H9 (cell line): ENCODE data around the gene CCDC60. TPM values are rescaled to one million over a fixed set of nuclear protein-coding genes. Genes with fewer than 3 reads are reported as not detected.

Experiments
- DNase-seq: peaks from one replicate; pipeline ENCODE4 v3.0.0-alpha.2; 2017
- H2AFZ ChIP-seq: one replicate; pipeline ENCODE4 v1.6.1; 2013; ENCODE audit warnings: mild to moderate bottlenecking, low read length, control low read depth, moderate library complexity
- H2AK5ac ChIP-seq: 2 replicates; pipeline ENCODE4 v1.6.1; 2013; ENCODE audit warnings: low read length, control low read depth, mixed read lengths; ENCODE audit not compliant: insufficient read length
- H2BK120ac ChIP-seq: one replicate; pipeline ENCODE4 v1.6.1; 2013; ENCODE audit warnings: low read depth, mild to moderate bottlenecking, low read length, control low read depth, inconsistent platforms; ENCODE audit not compliant: poor library complexity, severe bottlenecking
- H2BK12ac ChIP-seq: 2 replicates; pipeline ENCODE4 v1.6.1; 2013; ENCODE audit warnings: low read length, control low read depth, mixed read lengths, low read depth; ENCODE audit not compliant: insufficient read length
- H2BK15ac ChIP-seq: 2 replicates; pipeline ENCODE4 v1.6.1; 2013; ENCODE audit warnings: low read depth, low read length, control low read depth
- H2BK20ac ChIP-seq: one replicate; pipeline ENCODE4 v1.6.1; 2013; ENCODE audit warnings: low read depth, mild to moderate bottlenecking, low read length, control low read depth, inconsistent platforms; ENCODE audit not compliant: poor library complexity, severe bottlenecking
- H2BK5ac ChIP-seq: 2 replicates; pipeline ENCODE4 v1.6.1; 2013; ENCODE audit warnings: low read length, control low read depth, mixed read lengths; ENCODE audit not compliant: insufficient read length
- H3K14ac ChIP-seq: 2 replicates; pipeline ENCODE4 v1.6.1; 2013; ENCODE audit warnings: low read length, control low read depth; ENCODE audit not compliant: insufficient read depth
- H3K18ac ChIP-seq: 2 replicates; pipeline ENCODE4 v1.6.1; 2013; ENCODE audit warnings: low read depth, mild to moderate bottlenecking, mixed read lengths, low read length, control low read depth; ENCODE audit not compliant: insufficient read length
- H3K23ac ChIP-seq: 2 replicates; pipeline ENCODE4 v1.6.1; 2013; ENCODE audit warnings: low read length, control low read depth, mixed read lengths, low read depth; ENCODE audit not compliant: insufficient read length
- H3K23me2 ChIP-seq: 2 replicates; pipeline ENCODE4 v1.6.1; 2013; ENCODE audit warnings: low read depth, mild to moderate bottlenecking, mixed read lengths, low read length, control low read depth; ENCODE audit not compliant: insufficient read length, poor library complexity, severe bottlenecking
- H3K27ac ChIP-seq: 2 replicates; pipeline ENCODE4 v1.5.1; 2013; ENCODE audit warnings: low read length, control low read depth, mixed read lengths, low read depth; ENCODE audit not compliant: insufficient read length
- H3K27me3 ChIP-seq: 2 replicates; pipeline ENCODE4 v1.6.1; 2013; ENCODE audit warnings: low read length, control low read depth, inconsistent platforms; ENCODE audit not compliant: insufficient read depth
- H3K4ac ChIP-seq: 2 replicates; pipeline ENCODE4 v1.6.1; 2013; ENCODE audit warnings: low read depth, mild to moderate bottlenecking, control low read depth, inconsistent platforms, low read length, moderate library complexity
- H3K4me1 ChIP-seq: 2 replicates; pipeline ENCODE4 v1.6.1; 2013; ENCODE audit warnings: low read length, control low read depth, inconsistent platforms; ENCODE audit not compliant: insufficient read depth
- H3K4me2 ChIP-seq: 2 replicates; pipeline ENCODE4 v1.6.1; 2013; ENCODE audit warnings: low read length, control low read depth, mixed read lengths; ENCODE audit not compliant: insufficient read length, insufficient read depth
- H3K56ac ChIP-seq: 2 replicates; pipeline ENCODE4 v1.6.1; 2013; ENCODE audit warnings: low read depth, mild to moderate bottlenecking, mixed read lengths, low read length, control low read depth; ENCODE audit not compliant: insufficient read length
- H3K79me1 ChIP-seq: 2 replicates; pipeline ENCODE4 v1.6.1; 2013; ENCODE audit warnings: low read depth, mild to moderate bottlenecking, moderate library complexity, low read length, control low read depth, inconsistent platforms; ENCODE audit not compliant: insufficient read depth, poor library complexity, severe bottlenecking
- H3K79me2 ChIP-seq: 2 replicates; pipeline ENCODE4 v1.6.1; 2013; ENCODE audit warnings: low read length, control low read depth, inconsistent platforms; ENCODE audit not compliant: insufficient read depth
- H3K9ac ChIP-seq: 2 replicates; pipeline ENCODE4 v1.6.1; 2013; ENCODE audit warnings: low read length, control low read depth, mixed read lengths; ENCODE audit not compliant: insufficient read length; ENCODE audit errors: extremely low read depth
- H3K9me3 ChIP-seq: one replicate; pipeline ENCODE4 v1.6.1; 2013; ENCODE audit warnings: low read depth, low read length, inconsistent platforms; ENCODE audit not compliant: control insufficient read depth
- H3T11ph ChIP-seq: one replicate; pipeline ENCODE4 v1.6.1; 2013; ENCODE audit warnings: mild to moderate bottlenecking, low read length, control low read depth, inconsistent platforms
- H4K20me1 ChIP-seq: one replicate; pipeline ENCODE4 v1.6.1; 2013; ENCODE audit not compliant: control insufficient read depth, insufficient read length, insufficient read depth
- H4K5ac ChIP-seq: 2 replicates; pipeline ENCODE4 v1.6.1; 2013; ENCODE audit warnings: low read depth, mild to moderate bottlenecking, mixed read lengths, low read length, control low read depth; ENCODE audit not compliant: insufficient read length
- H4K8ac ChIP-seq: replicated peaks from 2 replicates; pipeline ENCODE4 v1.6.1; 2013; ENCODE audit warnings: low read length, control low read depth, mixed read lengths, low read depth; ENCODE audit not compliant: insufficient read length
- H4K91ac ChIP-seq: 2 replicates; pipeline ENCODE4 v1.6.1; 2013; ENCODE audit warnings: low read depth, mild to moderate bottlenecking, moderate library complexity, mixed read lengths, low read length, control low read depth; ENCODE audit not compliant: insufficient read length
- H3K27ac Mint-ChIP-seq, 3 experiments: 2 replicates in 2 of 3; 3 replicates in 1 of 3; pipeline ENCODE4 v1.8.0; 2020 to 2021; ENCODE audit warnings: mixed read lengths in 3 of 3, mild to moderate bottlenecking in 1 of 3, moderate library complexity in 1 of 3
- H3K27me3 Mint-ChIP-seq: 2 replicates; pipeline ENCODE4 v1.8.0; 2021; ENCODE audit warnings: low read depth, mild to moderate bottlenecking, moderate library complexity, mixed read lengths
- H3K36me3 Mint-ChIP-seq, 3 experiments: 2 replicates in 2 of 3; 3 replicates in 1 of 3; pipeline ENCODE4 v1.8.0; 2020 to 2021; ENCODE audit warnings: low read depth in 3 of 3, mixed read lengths in 3 of 3; ENCODE audit not compliant: insufficient read depth in 1 of 3
- H3K4me1 Mint-ChIP-seq, 2 experiments: 2 replicates each; pipeline ENCODE4 v1.8.0; 2020; ENCODE audit warnings: mixed read lengths in 2 of 2
- H3K4me3 Mint-ChIP-seq, 2 experiments: 2 replicates in 1 of 2; 3 replicates in 1 of 2; pipeline ENCODE4 v1.8.0; 2020 to 2021; ENCODE audit warnings: mild to moderate bottlenecking in 2 of 2, mixed read lengths in 2 of 2, moderate library complexity in 1 of 2
- H3K9me3 Mint-ChIP-seq, 2 experiments: 2 replicates in 1 of 2; 3 replicates in 1 of 2; pipeline ENCODE4 v1.8.0; 2020; ENCODE audit warnings: mild to moderate bottlenecking in 2 of 2, mixed read lengths in 2 of 2, moderate library complexity in 1 of 2
- CTCF ChIP-seq: fragments of 200-600 bp; sonication (generic); conservative IDR thresholded peaks from 3 replicates; pipeline ENCODE4 v1.8.0; 2021; ENCODE audit warnings: antibody characterized with exemption, mild to moderate bottlenecking
- WGBS: extraction: QIAGEN DNeasy Blood & Tissue Kit; methylation state at CpG from one replicate; pipeline ENCODE4 v1.1.7; 2013; ENCODE audit warnings: missing lambda C conversion rate, low lambda C conversion rate, mixed read lengths; ENCODE audit not compliant: insufficient read length; ENCODE audit errors: extremely low coverage; 5-methylcytosine and 5-hydroxymethylcytosine counted together
- total RNA-seq: library from RNA; stranded (reverse); gene quantifications from 2 replicates; pipeline ENCODE4 v1.2.1, GENCODE V29; 2021

Gene CCDC60
- total RNA-seq, 1 experiment from 2014 or later: 0.44 TPM

GRCh38 chr12:119573086-119573485 lies 238.6 kb downstream of the CCDC60 start:
- H3K79me2 ChIP-seq: no peaks in the 10 kb centered on the region
- no peak overlapping the region for H4K5ac ChIP-seq
- no peak overlapping the region for H4K91ac ChIP-seq
- H3K9me3 Mint-ChIP-seq: no peaks in the 10 kb centered on the region
- H2AFZ ChIP-seq: no peak overlapping the region
- no peaks in the 10 kb centered on the region for H3K9me3 ChIP-seq
- H3K27ac ChIP-seq: no peak overlapping the region
- H3K4me3 Mint-ChIP-seq: no peak overlapping the region
- no peak overlapping the region for H4K8ac ChIP-seq
- no peak overlapping the region for H2BK15ac ChIP-seq
- no peak overlapping the region for H3K4ac ChIP-seq
- no peak overlapping the region for H3K14ac ChIP-seq
- no peak overlapping the region for H3K27ac Mint-ChIP-seq
- no peaks in the 10 kb centered on the region for H3K27me3 ChIP-seq
- H2BK120ac ChIP-seq: no peak overlapping the region
- no peak overlapping the region for H2BK5ac ChIP-seq
- H3K4me1 Mint-ChIP-seq: no peaks in the 10 kb centered on the region
- H2BK20ac ChIP-seq: no peak overlapping the region
- H3K4me2 ChIP-seq: no peak overlapping the region
- TF ChIP-seq CTCF: no peak
- H3T11ph ChIP-seq: no peak overlapping the region
- H3K4me1 ChIP-seq: no peaks in the 10 kb centered on the region
- no peaks in the 10 kb centered on the region for H3K23me2 ChIP-seq
- H3K23ac ChIP-seq: no peak overlapping the region
- H3K18ac ChIP-seq: no peak overlapping the region
- no peak for DNase-seq
- no peaks in the 10 kb centered on the region for H3K36me3 Mint-ChIP-seq
- no peak overlapping the region for H2AK5ac ChIP-seq
- no peaks in the 10 kb centered on the region for H4K20me1 ChIP-seq
- no CpG with 5 or more reads among the region's 1 CpG for WGBS
- no peak overlapping the region for H3K9ac ChIP-seq
- H3K56ac ChIP-seq: no peak overlapping the region
- no peaks in the 10 kb centered on the region for H3K79me1 ChIP-seq
- peaks cover 14% of the 10 kb centered on the region for H3K27me3 Mint-ChIP-seq
- H2BK12ac ChIP-seq: no peak overlapping the region
